COLO829 (cell line): Measurements from ENCODE around the gene ZNF511.
A peak's percentile ranks its signal among the peaks of the same experiment; 100 is the strongest.
"Not testable (repeated sequence)": the region's sequence is repeated elsewhere in the genome, so short reads cannot be mapped to it uniquely, and the experiment has no call there.

Experiments used
- DNase-seq: peaks from one replicate; pipeline ENCODE4 v3.0.0; 2012; ENCODE audit warnings: low spot score

The ZNF511 gene

DNA sequence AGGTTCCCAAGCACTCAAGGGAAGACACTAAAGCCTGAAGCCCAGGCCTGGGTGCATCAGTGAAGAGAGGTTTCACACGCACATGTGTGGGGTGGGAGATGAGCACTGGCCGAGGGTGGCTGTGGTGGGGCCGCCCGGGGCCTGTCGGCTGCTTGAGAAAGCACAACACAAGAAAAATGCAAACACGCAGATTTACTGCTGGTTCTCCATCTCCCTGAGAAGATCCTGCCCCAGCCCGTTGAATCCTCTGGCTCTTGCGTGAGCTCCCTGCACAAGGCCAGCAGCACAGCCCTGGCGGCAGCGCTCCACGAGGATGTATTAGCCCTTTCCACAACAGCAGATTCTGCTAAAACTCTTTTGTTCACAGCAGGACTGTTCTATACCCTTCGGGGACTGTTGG, 6.2 kb downstream of the ZNF511 start:
- no peak for DNase-seq

DNA sequence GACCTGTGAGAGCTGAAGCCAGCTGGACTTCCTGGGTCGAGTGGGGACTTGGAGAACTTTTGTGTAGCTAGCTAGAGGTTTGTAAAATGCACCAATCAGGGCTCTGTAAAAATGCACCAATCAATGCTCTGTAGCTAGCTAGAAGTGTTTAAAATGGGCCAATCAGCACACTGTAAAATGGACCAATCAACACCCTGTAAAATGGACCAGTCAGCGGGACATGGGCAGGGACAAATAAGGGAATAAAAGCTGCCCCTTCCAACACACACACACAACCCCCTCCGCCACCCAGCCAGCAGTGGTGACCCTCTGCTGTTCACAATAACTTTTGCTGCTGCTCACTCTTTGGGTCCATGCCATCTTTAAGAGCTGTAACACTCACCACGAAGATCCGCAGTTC, 7.1 kb downstream of the ZNF511 start:
- DNase-seq, result no peak

DNA sequence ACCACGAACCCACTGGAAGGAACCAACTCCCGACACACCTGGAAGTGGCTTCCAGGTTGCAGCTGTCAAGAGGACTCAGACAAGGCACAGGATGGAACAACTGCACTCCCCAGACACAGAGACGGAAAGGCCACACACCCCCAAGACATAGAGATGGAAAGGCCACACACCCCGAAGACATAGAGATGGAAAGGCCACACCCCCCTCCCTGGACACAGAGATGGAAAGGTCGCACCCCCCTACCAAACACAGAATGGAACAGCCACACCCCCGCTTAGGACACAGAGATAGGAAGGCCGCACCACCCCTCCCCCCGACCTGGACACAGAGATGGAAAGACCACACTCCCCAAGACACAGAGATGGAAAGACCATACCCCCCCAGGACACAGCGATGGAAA, 7.6 kb downstream of the ZNF511 start:
- no peak for DNase-seq

DNA sequence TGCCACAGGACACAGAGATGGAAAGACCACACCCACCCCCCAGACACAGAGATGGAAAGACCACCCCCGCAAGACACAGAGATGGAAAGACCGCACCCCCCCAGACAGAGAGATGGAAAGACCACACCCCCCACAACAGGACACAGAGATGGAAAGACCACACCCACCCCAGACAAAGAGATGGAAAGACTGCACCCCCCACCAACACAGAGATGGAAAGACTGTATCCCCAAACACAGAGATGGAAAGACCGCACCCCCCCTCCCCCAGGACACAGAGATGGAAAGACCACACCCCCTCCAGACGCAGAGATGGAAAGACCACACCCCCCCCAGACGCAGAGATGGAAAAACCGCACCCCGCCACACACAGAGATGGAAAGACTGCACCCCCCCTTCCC, 8.0 kb downstream of the ZNF511 start:
- no peak for DNase-seq

DNA sequence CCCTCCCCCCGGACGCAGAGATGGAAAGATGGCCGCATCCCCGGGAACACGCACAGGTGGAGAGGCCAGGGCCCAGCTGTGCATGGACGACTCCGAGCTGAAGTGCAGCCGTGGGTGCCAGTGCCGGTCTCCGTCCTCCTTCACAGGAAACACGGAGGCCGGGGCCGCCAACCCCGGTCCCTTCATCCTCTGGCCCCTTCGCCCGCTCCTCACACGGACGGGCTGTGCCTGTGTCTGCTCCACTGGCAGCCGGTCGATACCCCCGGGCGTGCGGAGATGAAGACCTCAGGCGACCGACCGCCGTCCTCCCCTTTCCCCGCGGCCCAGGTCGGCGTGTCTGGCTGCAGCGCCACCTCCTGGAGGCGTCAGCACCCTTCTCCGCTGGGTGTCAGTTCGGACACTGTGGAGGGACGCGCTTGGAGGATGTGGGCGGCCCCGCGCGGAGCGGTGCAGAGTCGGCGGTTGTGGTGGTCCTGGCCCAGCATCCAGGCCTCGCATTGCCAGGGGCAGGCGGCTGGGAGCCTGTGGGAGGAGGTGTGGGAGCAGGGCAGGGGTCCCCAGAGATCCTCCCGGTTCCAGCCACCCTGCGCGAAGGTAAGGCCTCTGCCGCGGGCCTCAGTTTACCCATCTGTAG, 9.9 kb downstream of the ZNF511 start:
- no peak for DNase-seq

DNA sequence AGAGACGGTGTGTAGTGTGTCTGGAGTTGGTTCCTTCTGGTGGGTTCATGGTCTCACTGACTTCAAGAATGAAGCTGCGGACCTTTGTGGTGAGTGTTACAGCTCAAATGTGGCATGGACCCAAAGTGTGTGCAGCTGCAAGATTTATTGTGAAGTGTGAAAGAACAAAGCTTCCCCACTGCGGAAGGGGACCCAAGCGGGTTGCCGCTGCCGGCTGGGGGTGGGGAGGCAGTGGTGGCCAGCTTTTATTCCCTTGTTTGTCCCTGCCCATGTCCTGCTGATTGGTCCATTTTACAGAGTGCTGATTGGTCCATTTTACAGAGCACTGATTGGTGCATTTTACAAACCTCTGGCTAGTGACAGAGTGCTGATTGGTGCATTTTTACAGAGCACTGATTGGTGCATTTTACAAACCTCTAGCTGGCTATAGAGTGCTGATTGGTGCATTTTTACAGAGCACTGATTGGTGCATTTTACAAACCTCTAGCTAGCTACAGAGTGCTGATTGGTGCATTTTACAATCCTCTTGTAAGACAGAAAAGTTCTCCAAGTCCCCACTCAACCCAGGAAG, 12.2 kb downstream of the ZNF511 start:
- DNase-seq, result not testable (repeated sequence)

DNA sequence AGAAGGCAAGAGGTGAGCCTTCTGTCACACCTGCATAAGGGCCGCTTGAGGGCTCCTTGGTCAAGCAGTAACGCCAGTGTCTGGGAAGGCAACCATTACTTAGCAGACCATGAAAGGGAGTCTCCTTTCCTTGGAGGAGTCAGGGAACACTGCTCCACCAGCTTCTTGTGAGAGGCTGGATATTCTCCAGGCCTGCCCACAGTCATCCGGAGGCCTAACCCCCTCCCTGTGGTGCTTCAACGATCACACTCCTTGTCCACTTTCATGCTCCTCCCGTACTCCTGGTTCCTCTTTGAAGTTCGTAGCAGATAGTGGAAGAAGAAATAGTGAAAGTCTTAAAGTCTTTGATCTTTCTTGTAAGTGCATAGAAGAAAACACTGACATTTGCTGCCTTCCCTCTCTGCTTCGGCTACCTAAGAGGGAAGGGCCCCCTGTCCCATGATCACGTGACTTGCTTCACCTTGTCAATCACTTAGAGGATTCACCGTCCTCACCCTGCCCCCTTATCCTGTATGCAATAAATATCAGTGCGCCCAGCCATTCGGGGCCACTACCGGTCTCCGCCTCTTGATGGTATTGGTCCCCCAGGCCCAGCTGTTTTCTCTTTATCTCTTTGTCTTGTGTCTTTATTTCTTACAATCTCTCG, 13.5 kb downstream of the ZNF511 start:
- DNase-seq, result not testable (repeated sequence)

DNA sequence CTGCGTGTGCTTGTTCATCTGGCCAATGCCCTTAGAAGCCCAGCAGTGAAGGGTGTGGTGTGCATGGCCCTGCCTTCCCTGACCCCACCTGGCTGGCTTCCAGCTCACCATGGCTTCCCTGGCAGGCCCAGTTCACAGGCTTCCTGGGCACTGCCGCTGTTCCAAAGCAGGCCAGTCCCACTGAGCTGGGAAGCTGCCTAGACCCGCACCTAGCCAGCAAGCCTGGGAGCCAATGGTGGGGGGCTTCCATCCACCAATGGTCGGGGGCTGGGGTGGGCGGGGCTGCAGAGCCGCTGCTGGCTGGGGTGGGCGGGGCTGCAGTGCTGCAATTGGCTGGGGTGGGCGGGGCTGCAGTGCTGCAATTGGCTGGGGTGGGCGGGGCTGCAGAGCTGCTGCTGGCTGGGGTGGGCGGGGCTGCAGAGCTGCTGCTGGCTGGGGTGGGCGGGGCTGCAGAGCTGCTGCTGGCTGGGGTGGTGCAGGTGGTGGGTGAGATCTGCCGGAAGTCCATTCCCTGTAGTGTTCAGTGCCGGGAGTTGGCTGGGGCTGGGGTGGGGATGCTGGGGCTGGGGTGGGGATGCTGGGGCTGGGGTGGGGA, 15.6 kb downstream of the ZNF511 start:
- peak; percentile 35 for DNase-seq

DNA sequence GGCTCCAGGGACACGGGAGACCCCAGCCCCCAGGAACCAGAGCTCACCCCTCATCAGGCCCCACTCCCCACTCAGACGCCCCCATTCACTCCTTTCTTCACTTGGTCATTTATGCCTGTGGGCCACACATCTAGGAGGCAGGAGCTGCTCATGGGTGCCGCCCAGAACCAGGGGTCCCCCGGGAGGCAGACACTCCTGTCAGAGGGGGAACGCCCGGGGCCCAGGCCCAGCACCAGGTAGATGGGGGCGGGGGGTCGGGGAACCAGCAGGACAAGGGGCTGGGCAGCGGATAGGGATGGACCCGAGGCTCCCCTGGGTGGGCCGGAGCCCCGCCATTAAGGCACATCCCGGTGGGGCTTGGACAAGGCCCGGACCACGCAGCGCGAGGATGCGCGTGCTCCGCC, 16.1 kb downstream of the ZNF511 start:
- DNase-seq, result no peak

DNA sequence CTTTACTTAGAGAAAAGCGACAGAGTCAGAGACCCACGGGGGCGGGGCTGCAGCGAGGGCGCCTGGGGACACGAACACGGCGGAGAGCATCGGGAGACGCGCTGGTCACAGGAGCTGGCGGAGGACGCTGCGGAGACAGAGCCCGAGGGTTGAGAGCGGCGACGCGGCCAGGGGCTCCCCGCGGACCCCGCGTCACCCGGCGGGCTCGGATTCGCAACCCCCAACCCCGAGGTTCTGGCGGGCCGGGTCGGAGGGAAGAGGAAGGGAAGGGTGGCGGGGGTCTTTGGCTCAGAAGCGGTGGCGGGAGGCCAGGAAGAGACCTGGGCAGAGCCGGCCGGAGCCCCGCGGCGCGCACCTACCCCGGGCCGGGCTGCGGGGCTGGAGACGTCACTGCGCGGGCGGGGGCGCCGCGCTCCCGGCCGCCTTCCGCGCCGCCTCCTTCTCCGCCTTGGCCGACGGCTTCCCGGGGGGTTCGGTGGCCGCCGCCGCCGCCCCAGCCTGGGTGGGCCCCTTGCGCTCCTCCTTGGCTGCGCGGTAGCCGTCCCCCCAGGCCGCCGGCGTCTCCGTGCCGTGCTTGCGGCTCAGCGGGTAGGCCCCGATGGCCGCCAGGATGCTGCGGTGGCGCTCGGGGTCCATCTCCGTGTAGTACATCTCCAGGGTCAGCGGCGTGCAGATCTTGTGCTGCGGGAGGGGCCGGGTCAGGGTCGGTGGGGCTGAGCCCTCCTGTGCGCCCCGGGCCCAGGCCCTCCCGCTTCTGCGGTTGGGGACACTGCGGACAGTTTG, 16.9 kb downstream of the ZNF511 start:
- DNase-seq, result no peak

DNA sequence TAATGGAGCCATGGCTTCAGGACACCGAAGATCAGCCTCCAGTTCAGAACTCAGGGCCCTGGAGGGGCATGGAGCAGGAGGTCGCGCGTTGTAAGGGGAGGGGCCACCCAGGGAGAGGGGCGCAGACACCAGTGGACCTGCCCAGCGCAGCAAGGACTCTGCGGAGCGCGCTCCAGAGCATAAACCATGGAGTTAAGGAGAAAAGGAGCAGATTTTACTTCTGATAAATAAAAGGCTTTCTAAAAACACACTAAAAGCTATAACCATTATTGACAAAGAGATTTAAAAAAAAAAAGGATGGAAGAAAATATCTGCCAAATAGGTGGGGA, 17.5 kb downstream of the ZNF511 start:
- no peak for DNase-seq

DNA sequence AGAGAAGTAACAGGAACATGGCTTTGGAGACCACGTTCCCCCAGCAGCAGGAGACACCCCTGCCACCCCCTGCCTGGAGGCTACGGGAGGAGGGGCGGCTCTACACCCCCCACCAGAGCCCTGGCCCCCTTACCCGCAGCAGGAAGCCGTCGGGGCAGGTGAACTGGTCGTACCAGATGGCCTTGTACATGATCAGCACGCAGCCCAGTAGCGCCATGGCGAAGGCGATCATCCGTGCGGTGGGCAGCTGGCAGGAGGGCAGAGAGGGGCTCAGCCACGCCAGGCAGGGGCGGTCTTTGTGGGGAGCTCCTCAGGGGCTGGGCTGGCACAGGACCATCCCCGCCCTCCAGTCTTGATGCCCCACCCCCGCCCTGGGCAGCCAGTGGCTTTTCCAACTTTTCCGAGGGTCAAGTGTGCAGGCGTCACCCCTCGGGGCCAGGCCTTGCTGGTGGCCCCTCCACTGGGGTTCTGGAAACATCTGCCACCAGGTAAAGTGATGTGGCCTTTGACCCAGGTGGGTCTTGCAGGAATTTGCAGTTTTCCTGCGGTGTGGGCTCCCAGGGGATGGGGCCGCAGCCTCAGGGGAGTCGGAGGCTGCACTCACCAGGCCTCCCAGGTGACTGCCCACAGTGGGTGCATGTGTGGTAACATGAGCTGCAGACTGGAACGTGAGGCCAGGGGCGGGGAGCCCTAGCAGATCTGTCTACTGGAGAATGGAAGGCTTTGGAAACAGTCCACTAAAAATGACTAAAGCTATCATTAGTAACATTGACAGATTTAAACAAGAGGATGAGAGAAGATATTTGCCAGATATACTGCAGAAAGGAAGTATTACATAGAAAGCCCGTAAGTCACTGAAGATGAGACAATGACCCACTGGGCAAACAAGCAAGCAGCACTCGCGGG, 18.3 kb downstream of the ZNF511 start:
- no peak for DNase-seq

DNA sequence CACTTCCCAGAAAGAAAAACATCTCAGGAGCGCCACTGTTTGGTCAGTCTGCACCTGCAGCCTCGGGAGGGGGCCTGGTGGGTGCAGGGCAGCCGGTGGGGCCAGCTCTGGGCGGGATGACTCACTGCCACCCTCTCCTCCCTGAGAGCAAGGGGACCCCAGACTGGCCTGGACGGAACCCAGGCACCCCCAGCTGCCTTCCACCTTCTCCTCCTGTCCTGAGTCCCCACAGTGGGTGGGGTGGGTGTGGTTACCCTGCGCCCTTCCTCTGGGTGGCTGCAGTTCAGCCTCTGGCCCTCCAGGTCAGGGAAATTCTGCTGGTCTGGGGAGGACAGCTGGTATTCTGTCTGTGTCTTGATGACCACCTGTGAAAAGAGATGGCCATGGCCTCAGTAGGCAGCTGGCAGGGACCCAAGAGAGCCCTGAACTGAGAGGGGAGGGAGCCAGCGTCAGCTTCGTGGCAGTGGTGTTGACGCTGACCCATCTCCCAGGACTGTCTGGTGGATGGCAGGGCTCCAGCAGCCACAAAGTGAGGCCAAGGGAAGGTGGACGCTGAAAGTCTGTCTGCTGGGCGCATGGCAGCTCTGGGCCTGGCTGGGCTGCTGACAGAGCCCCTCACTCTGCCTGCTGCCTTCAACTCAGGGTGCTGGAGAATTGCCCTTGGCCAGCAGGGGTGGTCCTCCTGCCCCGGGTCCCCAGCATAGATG, 19.1 kb downstream of the ZNF511 start:
- DNase-seq, result no peak

DNA sequence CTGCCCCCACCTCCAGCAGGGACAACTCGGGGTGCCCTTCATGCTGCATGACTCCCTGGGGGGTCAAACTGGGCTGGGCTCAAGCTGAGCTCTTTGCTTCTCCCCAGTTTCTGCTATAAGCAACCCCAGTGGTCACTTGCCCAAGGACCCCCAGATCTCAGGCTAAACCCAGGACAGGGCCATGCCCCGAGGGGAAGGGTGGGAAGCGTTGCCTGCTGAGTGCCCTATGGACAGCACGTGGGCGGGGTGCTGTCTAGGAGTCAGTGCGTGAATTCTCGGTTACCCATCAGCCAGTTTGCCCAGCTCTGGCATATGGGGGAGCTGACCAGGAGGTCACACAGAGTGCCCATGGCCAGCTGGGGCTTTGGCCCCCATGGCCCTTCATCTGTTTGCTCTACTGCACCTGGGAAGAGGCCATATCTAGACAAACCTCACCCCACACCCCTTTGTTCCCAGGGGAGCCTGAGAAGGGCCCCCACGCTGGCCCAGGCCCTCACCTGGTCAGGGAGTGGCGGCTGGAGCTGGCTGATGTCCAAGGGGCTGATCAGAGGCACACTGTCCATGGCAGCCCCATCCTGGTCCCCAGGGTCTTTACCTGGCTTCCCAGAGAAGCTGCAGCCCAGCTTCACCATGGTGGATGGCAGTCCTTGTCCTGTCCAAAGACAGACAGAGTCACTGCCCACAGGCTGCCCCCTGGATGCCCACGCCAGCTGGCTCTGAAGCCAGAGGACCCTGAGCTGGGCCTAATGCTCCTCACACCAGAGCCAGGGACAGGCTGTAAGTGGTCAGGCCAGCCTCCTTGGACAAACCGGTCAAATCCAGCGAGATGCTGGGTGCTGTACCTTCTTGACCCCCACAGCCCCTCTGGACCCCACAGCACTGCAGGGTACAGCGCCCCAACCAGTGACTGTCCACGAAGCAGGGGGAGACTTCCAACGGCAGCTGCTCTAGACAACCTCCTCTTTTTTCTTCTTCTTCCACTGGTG, 19.9 kb downstream of the ZNF511 start:
- no peak for DNase-seq

DNA sequence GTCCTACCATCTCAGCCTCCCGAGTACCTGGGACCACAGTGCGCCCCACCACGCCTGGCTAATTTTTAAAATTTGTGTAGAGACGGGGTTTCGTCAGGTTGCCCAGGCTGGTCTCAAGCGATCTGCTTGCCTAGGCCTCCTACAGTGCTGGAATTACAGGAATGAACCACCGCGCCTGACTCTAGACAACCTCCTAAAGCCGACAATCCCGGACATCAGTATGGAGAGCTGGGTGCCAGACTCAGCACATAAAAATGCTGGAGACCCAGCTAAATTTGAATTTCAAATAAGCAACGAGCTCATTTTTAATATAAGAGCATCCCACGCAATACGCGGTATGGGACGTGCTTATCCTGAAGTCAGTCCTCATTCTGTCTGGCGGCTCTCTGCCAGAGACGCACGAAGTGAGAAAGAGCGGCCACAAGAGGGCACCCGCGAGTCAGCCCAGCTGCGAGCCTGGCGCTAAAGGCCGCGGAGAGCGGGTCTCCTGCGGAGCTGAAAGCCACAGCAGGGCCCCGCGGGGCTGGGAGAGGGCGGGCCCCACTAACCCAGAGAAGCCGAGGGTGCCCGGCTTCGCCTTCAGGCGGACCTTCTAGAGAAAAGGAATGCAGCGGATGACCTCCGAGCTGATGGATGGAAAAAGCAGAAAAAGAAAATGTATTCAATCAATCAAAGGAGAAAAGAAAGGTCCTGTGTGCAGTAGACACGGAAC, 20.9 kb downstream of the ZNF511 start:
- peak; percentile 60 for DNase-seq

DNA sequence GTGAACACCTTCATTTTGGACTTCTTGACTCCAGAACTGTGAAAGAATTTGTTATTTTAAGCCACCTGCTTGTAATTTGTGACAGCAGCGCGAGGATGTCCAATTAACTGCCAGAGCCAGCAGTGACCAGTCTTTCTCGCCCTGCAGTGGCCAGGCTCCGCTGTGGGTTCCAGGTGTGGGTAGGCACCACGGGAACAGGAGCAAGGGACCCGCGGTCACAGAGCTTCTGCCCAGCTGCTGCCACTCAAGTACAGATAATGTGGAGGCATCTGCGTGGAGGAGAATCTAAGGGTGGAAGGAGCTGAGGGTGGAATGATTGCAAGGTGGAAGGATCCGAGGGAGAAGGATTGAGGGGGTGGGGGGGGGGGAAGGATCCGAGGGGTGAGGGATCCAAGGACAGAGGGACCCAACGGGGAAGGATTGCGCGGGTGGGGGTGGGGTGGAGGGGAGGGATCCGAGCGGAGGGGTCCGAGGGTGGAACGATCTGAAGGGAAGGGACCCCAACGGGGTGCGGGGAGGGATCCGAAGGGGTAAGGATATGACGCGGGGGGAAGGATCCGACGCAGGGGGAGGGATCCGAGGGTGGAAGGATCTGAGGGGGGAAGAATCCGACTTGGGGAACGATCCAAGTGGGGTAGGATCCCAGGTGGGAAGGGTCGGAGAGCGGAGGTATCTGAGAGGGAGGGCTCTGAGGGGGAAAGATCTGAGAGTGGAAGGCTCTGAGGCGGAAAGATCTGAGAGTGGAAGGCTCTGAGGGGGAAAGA, 24.4 kb downstream of the ZNF511 start:
- no peak for DNase-seq

DNA sequence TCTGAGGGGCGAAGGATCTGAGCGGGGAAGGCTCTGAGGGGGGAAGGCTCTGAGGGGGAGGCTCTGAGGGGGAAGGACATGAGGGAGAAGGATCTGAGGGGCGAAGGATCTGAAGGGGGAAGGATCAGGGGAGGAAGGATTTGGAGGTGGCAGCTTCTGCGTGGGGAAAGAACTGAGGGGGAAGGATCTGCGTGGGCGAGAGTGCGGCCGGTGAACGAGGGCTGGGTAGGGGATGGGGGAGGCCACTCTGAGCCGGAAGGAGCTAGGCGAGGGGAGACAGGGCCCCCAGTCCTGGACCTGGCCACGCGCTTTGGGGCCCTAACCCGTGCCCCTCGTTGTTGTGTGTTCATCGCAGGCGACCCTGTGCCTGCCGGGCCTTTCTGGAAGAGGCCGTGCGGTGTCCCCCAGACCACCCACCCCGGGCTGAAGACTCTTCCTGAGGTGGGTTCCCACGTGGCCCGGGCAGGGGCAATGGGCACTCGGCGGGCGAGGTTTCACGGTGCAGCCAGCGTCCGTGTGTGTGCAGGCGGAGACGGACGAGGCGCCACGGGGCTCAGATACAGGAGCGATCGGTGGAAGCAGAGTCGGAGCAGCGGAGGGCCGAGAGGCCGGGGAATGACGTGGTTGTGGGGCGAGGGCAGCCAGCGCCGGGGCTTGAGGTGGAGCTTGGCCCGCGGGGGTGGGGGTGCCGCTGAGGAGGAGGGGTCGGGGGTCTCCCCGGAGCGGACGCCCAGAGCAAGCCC, 26.0 kb downstream of the ZNF511 start:
- no peak for DNase-seq
